ENCODE measurements around the gene RAD51B. TPM values are rescaled to one million over a fixed set of nuclear protein-coding genes. Genes with fewer than 3 reads are reported as not detected.

The RAD51B gene
- total RNA-seq, 1 experiment from 2014 or later: 16.7 TPM

GRCh38 chr14:68558096-68558495 is 738.5 kb downstream of the RAD51B start:
- no peaks in the 10 kb centered on the region; the same call in 1 of the 2 replicates for H3K27me3 Mint-ChIP-seq (ENCODE audit: low read depth)
- Histone ChIP-seq H2BK12ac (ENCODE audit: insufficient read length, low read depth, low read length) (no peak overlapping the region), H3K18ac (ENCODE audit: insufficient read length, low read depth, low read length) (no peak overlapping the region), H3K27me3 (ENCODE audit: insufficient read depth, low read length) (no peaks in the 10 kb centered on the region), H3K27ac (ENCODE audit: insufficient read length, low read depth, low read length) (no peak overlapping the region), H3K4me2 (ENCODE audit: insufficient read depth, insufficient read length, low read length) (no peak overlapping the region), H3K79me1 (ENCODE audit: insufficient read depth, low read depth, low read length, poor library complexity, severe bottlenecking) (no peaks in the 10 kb centered on the region), H2BK15ac (ENCODE audit: low read depth, low read length) (no peak overlapping the region), H3K9ac (ENCODE audit: extremely low read depth, insufficient read length, low read length) (no peak overlapping the region), H2BK20ac (ENCODE audit: low read depth, low read length, poor library complexity, severe bottlenecking) (no peak overlapping the region), H2AK5ac (ENCODE audit: insufficient read length, low read length) (no peak overlapping the region), H3K23ac (ENCODE audit: insufficient read length, low read depth, low read length) (no peak overlapping the region), H2BK120ac (ENCODE audit: low read depth, low read length, poor library complexity, severe bottlenecking) (no peak overlapping the region), H4K20me1 (ENCODE audit: control insufficient read depth, insufficient read depth, insufficient read length) (no peaks in the 10 kb centered on the region), H2BK5ac (ENCODE audit: insufficient read length, low read length) (no peak overlapping the region), H2AFZ (ENCODE audit: low read length) (no peak overlapping the region), H4K91ac (ENCODE audit: insufficient read length, low read depth, low read length) (no peak overlapping the region), H3K4me1 (ENCODE audit: insufficient read depth, low read length) (peaks cover 4% of the 10 kb centered on the region), H3K79me2 (ENCODE audit: insufficient read depth, low read length) (no peaks in the 10 kb centered on the region), H4K5ac (ENCODE audit: insufficient read length, low read depth, low read length) (no peak overlapping the region), H3K56ac (ENCODE audit: insufficient read length, low read depth, low read length) (no peak overlapping the region), H3T11ph (ENCODE audit: low read length) (no peak overlapping the region), H3K9me3 (ENCODE audit: control insufficient read depth, low read depth, low read length) (no peaks in the 10 kb centered on the region), H4K8ac (replicated peaks; ENCODE audit: insufficient read length, low read depth, low read length) (no peak overlapping the region), H3K4ac (ENCODE audit: low read depth, low read length) (no peak overlapping the region), H3K14ac (ENCODE audit: insufficient read depth, low read length) (no peak overlapping the region), H3K23me2 (ENCODE audit: insufficient read length, low read depth, low read length, poor library complexity, severe bottlenecking) (no peaks in the 10 kb centered on the region)
- H3K4me3 Mint-ChIP-seq: no peak overlapping the region
- TF ChIP-seq, protein P1, sequence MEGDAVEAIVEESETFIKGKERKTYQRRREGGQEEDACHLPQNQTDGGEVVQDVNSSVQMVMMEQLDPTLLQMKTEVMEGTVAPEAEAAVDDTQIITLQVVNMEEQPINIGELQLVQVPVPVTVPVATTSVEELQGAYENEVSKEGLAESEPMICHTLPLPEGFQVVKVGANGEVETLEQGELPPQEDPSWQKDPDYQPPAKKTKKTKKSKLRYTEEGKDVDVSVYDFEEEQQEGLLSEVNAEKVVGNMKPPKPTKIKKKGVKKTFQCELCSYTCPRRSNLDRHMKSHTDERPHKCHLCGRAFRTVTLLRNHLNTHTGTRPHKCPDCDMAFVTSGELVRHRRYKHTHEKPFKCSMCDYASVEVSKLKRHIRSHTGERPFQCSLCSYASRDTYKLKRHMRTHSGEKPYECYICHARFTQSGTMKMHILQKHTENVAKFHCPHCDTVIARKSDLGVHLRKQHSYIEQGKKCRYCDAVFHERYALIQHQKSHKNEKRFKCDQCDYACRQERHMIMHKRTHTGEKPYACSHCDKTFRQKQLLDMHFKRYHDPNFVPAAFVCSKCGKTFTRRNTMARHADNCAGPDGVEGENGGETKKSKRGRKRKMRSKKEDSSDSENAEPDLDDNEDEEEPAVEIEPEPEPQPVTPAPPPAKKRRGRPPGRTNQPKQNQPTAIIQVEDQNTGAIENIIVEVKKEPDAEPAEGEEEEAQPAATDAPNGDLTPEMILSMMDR (conservative IDR thresholded peaks at IDR 0.05): no peak
- H3K36me3 Mint-ChIP-seq (ENCODE audit: insufficient read depth in 1 of 3, low read depth in 3 of 3): peaks cover 0 to 5% (median 0%) of the 10 kb centered on the region in 3 experiments; a peak in 3 of 7 replicates
- no peak for DNase-seq
- H3K9me3 Mint-ChIP-seq: peaks cover 0 to 3% of the 10 kb centered on the region in 2 experiments; a peak in 2 of 5 replicates
- H3K27ac Mint-ChIP-seq: peak overlapping the region in 1 of 3 experiments; percentile 90; a peak in 1 of 7 replicates
- H3K4me1 Mint-ChIP-seq: peaks cover 21 to 25% of the 10 kb centered on the region in 2 experiments
- WGBS (ENCODE audit: extremely low coverage, insufficient read length, low lambda C conversion rate): no CpG with 5 or more reads among the region's 11 CpGs
